DOHH2 (cell line): Measurements from ENCODE around the gene TTI1.

Experiments
- H3F3A ChIP-seq: fragments of 200-600 bp; sonication (generic), shearing (Covaris generic); 2 replicates; pipeline ENCODE4 v1.6.0; 2016; ENCODE audit warnings: antibody characterized with exemption, mild to moderate bottlenecking; ENCODE audit not compliant: control insufficient read depth, insufficient read depth
- H3K27ac ChIP-seq: fragments of 200-600 bp; sonication (generic); 2 replicates; pipeline ENCODE4 v1.5.1; 2014; ENCODE audit warnings: low read depth, mild to moderate bottlenecking, low read length, moderate library complexity
- H3K27me3 ChIP-seq: fragments of 200-600 bp; sonication (generic); 2 replicates; pipeline ENCODE4 v1.6.1; 2014; ENCODE audit warnings: mild to moderate bottlenecking, low read length, mixed read lengths; ENCODE audit not compliant: control insufficient read depth
- H3K36me3 ChIP-seq: fragments of 200-600 bp; sonication (generic); 2 replicates; pipeline ENCODE4 v1.6.1; 2014; ENCODE audit warnings: mild to moderate bottlenecking, low read length, moderate library complexity, mixed read lengths; ENCODE audit not compliant: control insufficient read depth
- H3K4me1 ChIP-seq: fragments of 200-600 bp; sonication (generic); 2 replicates; pipeline ENCODE4 v1.6.1; 2014; ENCODE audit warnings: mild to moderate bottlenecking, low read length, mixed read lengths; ENCODE audit not compliant: control insufficient read depth
- H3K4me2 ChIP-seq: fragments of 200-600 bp; sonication (generic); 2 replicates; pipeline ENCODE4 v1.6.0; 2014; ENCODE audit warnings: mild to moderate bottlenecking, low read length, moderate library complexity
- H3K4me3 ChIP-seq: fragments of 200-600 bp; sonication (generic); 2 replicates; pipeline ENCODE4 v1.5.1; 2014; ENCODE audit warnings: mild to moderate bottlenecking, low read length, mixed read lengths
- H3K79me2 ChIP-seq: fragments of 200-600 bp; sonication (generic); 2 replicates; pipeline ENCODE4 v1.6.1; 2014; ENCODE audit warnings: mild to moderate bottlenecking, low read length, mixed read lengths; ENCODE audit not compliant: control insufficient read depth
- H3K9me2 ChIP-seq: fragments of 200-600 bp; sonication (generic); replicated peaks from 2 replicates; pipeline ENCODE4 v1.6.1; 2014; ENCODE audit warnings: mild to moderate bottlenecking, low read length, mixed read lengths; ENCODE audit not compliant: control insufficient read depth
- H3K9me3 ChIP-seq: fragments of 200-600 bp; sonication (generic); 2 replicates; pipeline ENCODE4 v1.6.1; 2014; ENCODE audit warnings: antibody characterized with exemption, low read length, mixed read lengths; ENCODE audit not compliant: control insufficient read depth, insufficient read depth
- H4K20me1 ChIP-seq: fragments of 200-600 bp; sonication (generic); 2 replicates; pipeline ENCODE4 v1.6.0; 2014; ENCODE audit warnings: low read depth, mild to moderate bottlenecking, antibody characterized with exemption, low read length, moderate library complexity; ENCODE audit not compliant: control insufficient read depth, insufficient read depth
- CTCF ChIP-seq: fragments of 200-600 bp; sonication (generic); IDR thresholded peaks from one replicate; pipeline ENCODE4 v1.5.1; 2014; ENCODE audit warnings: antibody characterized with exemption, mild to moderate bottlenecking, low read depth, low read length; ENCODE audit not compliant: poor library complexity, severe bottlenecking
- EZH2phosphoT487 ChIP-seq: fragments of 200-600 bp; sonication (generic); IDR thresholded peaks from 2 replicates; pipeline ENCODE4 v1.6.1; 2017; ENCODE audit warnings: borderline replicate concordance, mild to moderate bottlenecking, antibody characterized with exemption, low read length, moderate library complexity, mixed read lengths

Gene TTI1

GRCh38 chr20:38052870-38053269, 19.6 kb upstream of the TTI1 start:
- Histone ChIP-seq H4K20me1 (peaks cover 7% of the 10 kb centered on the region; the same call in 1 of the 2 replicates), H3K36me3 (peaks cover 65% of the 10 kb centered on the region), H3K27ac (no peak overlapping the region), H3K4me2 (no peak overlapping the region), H3K4me1 (peaks cover 8% of the 10 kb centered on the region), H3K4me3 (no peak overlapping the region), H3K79me2 (peaks cover 80% of the 10 kb centered on the region), H3K27me3 (no peaks in the 10 kb centered on the region), H3K9me3 (no peaks in the 10 kb centered on the region), H3K9me2 (no peaks in the 10 kb centered on the region), H3F3A (peaks cover 16% of the 10 kb centered on the region; the same call in 1 of the 2 replicates)
- TF ChIP-seq CTCF, result no peak
- no peak for TF ChIP-seq EZH2phosphoT487

GRCh38 chr20:38050686-38051085, 17.4 kb upstream of the TTI1 start:
- Histone ChIP-seq H4K20me1 (peaks cover 4% of the 10 kb centered on the region; the same call in 1 of the 2 replicates), H3K9me3 (no peaks in the 10 kb centered on the region), H3K4me1 (peaks cover 5% of the 10 kb centered on the region), H3K27ac (no peak overlapping the region), H3K4me2 (no peak overlapping the region), H3K79me2 (peaks cover 93% of the 10 kb centered on the region), H3F3A (peaks cover 9% of the 10 kb centered on the region; the same call in 1 of the 2 replicates), H3K27me3 (no peaks in the 10 kb centered on the region), H3K36me3 (peaks cover 70% of the 10 kb centered on the region), H3K9me2 (no peaks in the 10 kb centered on the region), H3K4me3 (no peak overlapping the region)
- TF ChIP-seq EZH2phosphoT487, result no peak
- no peak for TF ChIP-seq CTCF

- H4K20me1 ChIP-seq, result no peaks in the 10 kb centered on the region
- no peak overlapping the region for H3K27ac ChIP-seq
- H3K4me1 ChIP-seq, result no peaks in the 10 kb centered on the region
- H3K4me2 ChIP-seq, result no peak overlapping the region
- H3K79me2 ChIP-seq, result peaks cover 93% of the 10 kb centered on the region
- H3K27me3 ChIP-seq, result no peaks in the 10 kb centered on the region
- TF ChIP-seq EZH2phosphoT487 (no peak), CTCF (no peak)
- H3K9me2 ChIP-seq, result no peaks in the 10 kb centered on the region
- no peaks in the 10 kb centered on the region for H3K9me3 ChIP-seq
- H3K36me3 ChIP-seq, result peaks cover 72% of the 10 kb centered on the region
- no peak overlapping the region for H3K4me3 ChIP-seq
- peaks cover 2% of the 10 kb centered on the region; the same call in 1 of the 2 replicates for H3F3A ChIP-seq
These were observed 16.5 kb upstream of the TTI1 start for GRCh38 chr20:38049800-38050199.
